Stomach (tissue), 9 donors: ENCODE measurements around the gene PARP9. TPM values are rescaled to one million over a fixed set of nuclear protein-coding genes. Genes with fewer than 3 reads are reported as not detected.

Experiments used
- DNase-seq, 2 donors: peaks; one replicate each; pipeline versions ENCODE4 v3.0.0 to v3.0.0-alpha.2; 2013 to 2019
- H3K27ac ChIP-seq, 5 donors: fragments of 200-600 bp in 4 of 5; sonication (generic) in 4 of 5; one replicate each; pipeline ENCODE4 v1.5.1; 2013 to 2019; ENCODE audit warnings: mild to moderate bottlenecking in 1 of 5, moderate library complexity in 1 of 5
- H3K27me3 ChIP-seq, 3 donors: fragments of 200-600 bp; sonication (generic); one replicate each; pipeline ENCODE4 v1.5.1; 2017 to 2019; ENCODE audit warnings: mixed run types in 1 of 3
- H3K36me3 ChIP-seq, 4 donors: fragments of 200-600 bp; sonication (generic); 1 replicate in 3 of 4; 2 replicates in 1 of 4; pipeline ENCODE4 v1.5.1; 2016 to 2019
- H3K4me1 ChIP-seq, 4 donors: fragments of 200-600 bp; sonication (generic); one replicate each; pipeline ENCODE4 v1.5.1; 2016 to 2019
- H3K4me3 ChIP-seq, 4 donors: fragments of 200-600 bp; sonication (generic) in 3 of 4; one replicate each; pipeline ENCODE4 v1.5.1; 2016 to 2019; ENCODE audit warnings: mild to moderate bottlenecking in 1 of 4
- H3K9me3 ChIP-seq, 4 donors: fragments of 200-600 bp; sonication (generic); one replicate each; pipeline ENCODE4 v1.5.1; 2016 to 2019
- CTCF ChIP-seq, 7 experiments: fragments of 450-650 bp in 4 of 7; fragments of 200-600 bp in 3 of 7; sonication (generic) in 3 of 7; IDR thresholded peaks; one replicate each; pipeline ENCODE4 v1.5.1; 2016 to 2019; ENCODE audit warnings: antibody characterized with exemption in 7 of 7, control low read depth in 2 of 7, mild to moderate bottlenecking in 1 of 7
- EP300 ChIP-seq: sonication (generic); formaldehyde crosslinking; IDR thresholded peaks from one replicate; pipeline ENCODE4 v1.6.1; 2017; ENCODE audit warnings: antibody characterized with exemption
- POLR2A ChIP-seq, 4 donors: fragments of 450-650 bp; IDR thresholded peaks; one replicate each; pipeline ENCODE4 v1.6.1; 2016; ENCODE audit warnings: antibody characterized with exemption in 4 of 4, control low read depth in 2 of 4, mild to moderate bottlenecking in 1 of 4, moderate library complexity in 1 of 4
- POLR2AphosphoS5 ChIP-seq, 3 donors: sonication (generic); formaldehyde crosslinking; IDR thresholded peaks; one replicate each; pipeline ENCODE4 v1.6.1; 2016; ENCODE audit warnings: antibody characterized with exemption in 3 of 3
- WGBS, 5 donors: extraction: QIAGEN DNeasy Blood & Tissue Kit in 3 of 5; methylation state at CpG; one replicate each; pipeline versions ENCODE4 v1.1.5 to v1.1.7; 2013 to 2018; 5-methylcytosine and 5-hydroxymethylcytosine counted together
- intact Hi-C: fragments of 100-400 bp; cut with DNase I; formaldehyde crosslinking; loops from one replicate; pipeline ENCODE4 v1.15.1; 2023; ENCODE audit warnings: low total_unique reads
- polyA plus RNA-seq, 3 donors: library from polyadenylated mRNA; stranded (reverse); fragments of 200-250 nt; gene quantifications; one replicate each; pipeline ENCODE4 v1.2.3, GENCODE V29; 2013
- total RNA-seq, 5 donors: library from RNA; depleted of rRNA; stranded (reverse); fragments of >200 nt; gene quantifications; one replicate each; pipeline versions ENCODE4 v1.1.0 to v1.2.3, GENCODE V29; 2014 to 2016
- donor health status: healthy with polysubstance abuse.
- donor health status: Bipolar disorder and iron deficiency.
- donor health status: healthy.

Gene PARP9
- total and polyA plus RNA-seq, 8 donors, result 1.4 to 42.6 (median 22.6) TPM

GRCh38 chr3:122533931-122534334, 30.2 kb downstream of the PARP9 start:
- Histone ChIP-seq H3K36me3 (peaks cover 57 to 99% (median 94%) of the 10 kb centered on the region in 4 donors), H3K4me3 (no peak overlapping the region), H3K27me3 (no peaks in the 10 kb centered on the region), H3K9me3 (no peaks in the 10 kb centered on the region), H3K27ac (no peak overlapping the region), H3K4me1 (peaks cover 0 to 6% (median 0%) of the 10 kb centered on the region in 4 donors)
- TF ChIP-seq POLR2AphosphoS5 (IDR thresholded peaks at IDR 0.05) (no peak), EP300 (no peak), POLR2A (IDR thresholded peaks at IDR 0.05) (no peak), CTCF (IDR thresholded peaks at IDR 0.05) (no peak)
- no peak for DNase-seq
- 76 to 84% (median 79%) methylated on average over 1 of the region's 1 CpG for WGBS, 5 donors
- intact Hi-C loops, result no loop called here

- TF ChIP-seq POLR2AphosphoS5 (IDR thresholded peaks at IDR 0.05), result no peak
- TF ChIP-seq POLR2A (IDR thresholded peaks at IDR 0.05), result no peak
- no peak for TF ChIP-seq EP300
- TF ChIP-seq CTCF (IDR thresholded peaks at IDR 0.05), result no peak
- WGBS, 5 donors, result 86 to 96% (median 87%) methylated on average over 2 of the region's 2 CpGs
These were observed 30.6 kb downstream of the PARP9 start for GRCh38 chr3:122533480-122533879.

GRCh38 chr3:122530164-122530563, 33.9 kb downstream of the PARP9 start:
- Histone ChIP-seq H3K4me1 (no peaks in the 10 kb centered on the region), H3K4me3 (no peak overlapping the region), H3K27ac (no peak overlapping the region), H3K9me3 (no peaks in the 10 kb centered on the region), H3K27me3 (no peaks in the 10 kb centered on the region), H3K36me3 (peaks cover 48 to 85% (median 82%) of the 10 kb centered on the region in 4 donors)
- intact Hi-C loops, result no loop called here
- DNase-seq, result no peak
- 72 to 93% (median 78%) methylated on average over 2 of the region's 2 CpGs for WGBS, 5 donors
- TF ChIP-seq EP300 (no peak), POLR2AphosphoS5 (IDR thresholded peaks at IDR 0.05) (no peak), CTCF (IDR thresholded peaks at IDR 0.05) (no peak), POLR2A (IDR thresholded peaks at IDR 0.05) (no peak)

More at GRCh38 chr3:122533480-122533879, 30.6 kb downstream of the PARP9 start:
- Histone ChIP-seq H3K27ac (no peak overlapping the region), H3K4me3 (no peak overlapping the region), H3K4me1 (peaks cover 0 to 6% (median 0%) of the 10 kb centered on the region in 4 donors), H3K27me3 (no peaks in the 10 kb centered on the region), H3K9me3 (no peaks in the 10 kb centered on the region), H3K36me3 (peaks cover 57 to 99% (median 94%) of the 10 kb centered on the region in 4 donors)
- intact Hi-C loops, result no loop called here
- no peak for DNase-seq

GRCh38 chr3:122523317-122523716, 40.8 kb downstream of the PARP9 start:
- no peak for DNase-seq
- Histone ChIP-seq H3K4me3 (no peak overlapping the region), H3K4me1 (no peaks in the 10 kb centered on the region), H3K36me3 (peaks cover 5 to 23% (median 17%) of the 10 kb centered on the region in 4 donors), H3K27me3 (no peaks in the 10 kb centered on the region), H3K9me3 (no peaks in the 10 kb centered on the region), H3K27ac (no peak overlapping the region)
- 91 to 96% (median 93%) methylated on average over 10 to 11 of the region's 11 CpGs for WGBS, 5 donors
- intact Hi-C loops, result no loop called here
- TF ChIP-seq CTCF (IDR thresholded peaks at IDR 0.05), result no peak
- no peak for TF ChIP-seq POLR2AphosphoS5 (IDR thresholded peaks at IDR 0.05)
- TF ChIP-seq POLR2A (IDR thresholded peaks at IDR 0.05), result no peak
- no peak for TF ChIP-seq EP300
